SK-MEL-5 (cell line): Measurements from ENCODE around the gene PHOSPHO1. TPM values are rescaled to one million over a fixed set of nuclear protein-coding genes. Genes with fewer than 3 reads are reported as not detected.
A peak's percentile ranks its signal among the peaks of the same experiment; 100 is the strongest.

Experiments used
- DNase-seq: peaks from one replicate; pipeline ENCODE4 v3.0.0-alpha.2; 2016; ENCODE audit warnings: low read depth, low spot score
- in situ Hi-C: cut with HindIII; loops from 2 replicates; pipeline ENCODE4 v1.10.0; 2016; ENCODE audit warnings: low sequenced_read_pairs, high pct_unique_total_duplicates, low pct_unique_long_range_greater_than_20kb
- total RNA-seq: library from RNA; depleted of rRNA; stranded (reverse); fragments of >200 nt; shearing (Covaris generic); gene quantifications from 2 replicates; pipeline ENCODE4 v1.2.3, GENCODE V29; 2014

Gene PHOSPHO1
- total RNA-seq, 1 experiment from 2014 or later: 0.50 TPM

DNA sequence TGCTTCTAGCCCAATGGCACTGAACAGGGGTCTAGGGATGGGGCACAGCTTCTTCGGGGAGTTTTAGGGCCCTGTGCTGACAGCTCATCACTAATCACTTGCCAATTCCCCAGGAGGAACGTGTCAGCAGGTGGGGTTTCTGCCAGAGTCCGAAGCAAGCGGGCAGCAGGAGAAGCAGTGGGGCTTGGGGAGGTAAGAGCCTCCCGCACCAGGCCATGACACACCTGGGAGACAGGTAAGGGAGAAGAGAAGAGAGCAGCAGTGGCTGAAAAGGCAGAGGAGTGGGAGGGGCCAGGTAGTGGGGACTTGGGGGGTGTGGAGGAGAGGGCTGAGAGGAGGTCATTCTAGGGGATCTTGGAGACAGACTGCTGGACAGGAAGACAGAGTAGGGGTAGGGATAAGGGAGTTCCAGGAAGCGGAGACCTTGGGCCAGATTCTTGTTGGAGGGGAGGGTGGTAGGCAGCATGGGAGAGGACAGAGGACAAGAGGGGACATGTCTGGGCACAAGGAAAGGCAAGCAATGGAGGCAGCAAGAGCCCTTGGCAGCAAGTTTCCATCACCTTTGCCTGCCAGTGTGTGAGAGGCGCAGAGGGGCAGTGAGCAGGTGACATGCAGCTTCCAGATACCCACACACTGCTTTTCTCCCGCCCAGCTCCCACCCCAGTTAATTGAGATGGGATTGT is 4.9 kb downstream of the PHOSPHO1 start:
- DNase-seq: no peak
- in situ Hi-C loops: no loop called here

DNA sequence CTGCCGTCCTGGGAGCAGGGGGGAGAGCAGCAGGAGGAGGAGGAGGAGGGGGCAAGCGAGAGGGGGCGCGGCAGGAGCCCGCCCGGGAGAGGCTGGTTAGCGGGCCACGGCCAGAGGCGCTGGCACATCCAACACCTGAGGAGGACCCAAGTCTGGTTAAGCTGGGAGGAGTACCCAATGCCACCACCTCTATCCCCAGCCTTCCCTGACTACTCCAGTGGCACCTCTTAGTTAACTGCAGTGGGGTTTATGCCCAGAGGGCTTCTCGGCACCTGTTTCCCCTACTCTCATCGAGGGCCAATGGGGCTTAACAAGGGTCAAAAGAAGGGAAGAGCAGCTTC is 5.6 kb downstream of the PHOSPHO1 start:
- DNase-seq: no peak
- in situ Hi-C loops: no loop called here

DNA sequence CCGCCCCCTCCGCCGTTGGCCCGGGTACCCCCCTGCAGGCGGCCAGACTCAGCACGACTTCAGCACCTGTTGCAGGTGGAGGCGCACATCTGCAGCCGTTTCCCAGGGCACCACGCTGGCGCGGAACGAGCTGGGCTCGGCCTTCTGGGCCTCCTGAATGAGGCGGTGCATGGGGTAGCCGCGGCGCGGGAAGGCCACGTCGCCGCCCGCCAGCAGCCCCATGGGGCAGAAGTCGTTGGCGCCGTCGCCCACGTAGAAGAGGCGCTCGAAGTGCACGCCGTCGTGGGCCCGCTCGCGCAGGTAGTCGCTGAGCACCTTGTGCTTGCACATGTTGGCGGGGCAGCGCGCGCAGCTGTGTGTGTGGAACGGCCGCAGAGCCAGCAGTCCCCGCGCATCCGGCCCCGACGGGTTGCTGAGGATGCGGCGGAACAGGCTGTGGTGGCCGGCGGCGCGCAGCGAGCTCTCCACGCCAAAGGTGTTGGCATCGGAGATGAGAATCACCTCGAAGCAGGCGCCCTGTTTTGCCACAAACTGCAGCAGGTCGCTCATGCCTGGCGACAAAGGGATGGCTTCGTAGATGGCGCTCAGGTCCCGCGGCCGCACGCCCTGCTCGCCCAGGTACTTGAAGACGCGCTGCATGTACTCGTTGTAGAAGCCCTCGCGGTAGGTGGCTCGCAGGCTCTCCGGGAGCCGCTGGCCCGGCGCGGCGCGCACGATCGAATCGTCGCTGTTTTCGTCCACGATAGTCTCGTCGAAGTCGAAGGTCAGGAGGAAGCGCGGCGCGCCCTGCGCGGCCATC is 6.2 kb downstream of the PHOSPHO1 start:
- in situ Hi-C loops: no loop called here
- no peak for DNase-seq

DNA sequence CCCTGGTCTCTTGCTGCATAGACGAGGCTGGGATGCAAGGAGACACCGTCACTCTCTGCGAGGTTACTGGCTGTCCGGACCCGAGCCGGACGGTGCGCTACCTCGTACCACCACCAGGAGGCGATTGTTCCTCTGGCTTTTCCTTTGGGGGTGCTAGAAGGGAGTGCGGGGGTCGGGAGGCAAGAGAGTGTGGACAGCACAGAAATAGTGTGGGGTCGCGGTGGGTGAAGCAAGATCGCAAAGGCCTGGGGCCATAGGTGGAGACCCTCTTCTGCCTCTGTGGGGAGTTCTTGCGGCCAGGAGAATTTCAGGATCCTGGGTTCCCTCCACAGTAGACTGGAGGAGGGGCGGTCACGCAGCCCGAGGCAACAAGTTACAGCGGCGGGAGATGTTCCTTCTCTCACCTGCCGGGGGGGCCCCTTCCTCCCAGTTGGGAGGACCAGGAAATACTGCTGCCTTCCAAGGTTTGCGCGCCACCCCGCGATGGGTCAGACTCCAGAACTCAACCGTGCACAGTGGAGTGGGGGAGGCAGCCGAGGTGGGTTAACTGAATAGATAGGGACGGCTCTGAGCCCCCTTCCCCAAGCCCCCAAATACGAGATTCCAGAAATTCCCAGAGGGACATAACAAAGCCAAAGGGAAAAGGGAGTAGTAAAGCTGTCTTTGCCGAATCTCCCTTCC is 6.9 kb downstream of the PHOSPHO1 start:
- in situ Hi-C loops: no loop called here
- DNase-seq: peak; percentile 58

DNA sequence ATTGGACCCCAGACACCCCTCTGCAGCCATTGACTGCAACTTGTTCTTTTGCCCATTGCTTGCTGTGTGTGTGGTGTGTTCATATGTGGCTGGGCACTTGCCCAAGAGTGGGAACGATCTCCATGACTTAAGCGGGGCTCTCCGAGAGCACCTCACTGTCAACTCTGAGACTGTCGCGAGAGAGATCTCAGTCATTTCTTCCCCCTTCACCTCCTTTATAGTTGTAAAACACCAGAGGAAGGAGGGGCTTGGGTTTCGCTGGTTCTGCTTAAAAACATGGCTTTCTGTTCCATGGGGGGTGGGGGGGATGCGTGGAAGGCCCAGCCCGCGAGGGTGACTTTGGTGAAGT is 7.4 kb downstream of the PHOSPHO1 start:
- in situ Hi-C loops: no loop called here
- DNase-seq: no peak

DNA sequence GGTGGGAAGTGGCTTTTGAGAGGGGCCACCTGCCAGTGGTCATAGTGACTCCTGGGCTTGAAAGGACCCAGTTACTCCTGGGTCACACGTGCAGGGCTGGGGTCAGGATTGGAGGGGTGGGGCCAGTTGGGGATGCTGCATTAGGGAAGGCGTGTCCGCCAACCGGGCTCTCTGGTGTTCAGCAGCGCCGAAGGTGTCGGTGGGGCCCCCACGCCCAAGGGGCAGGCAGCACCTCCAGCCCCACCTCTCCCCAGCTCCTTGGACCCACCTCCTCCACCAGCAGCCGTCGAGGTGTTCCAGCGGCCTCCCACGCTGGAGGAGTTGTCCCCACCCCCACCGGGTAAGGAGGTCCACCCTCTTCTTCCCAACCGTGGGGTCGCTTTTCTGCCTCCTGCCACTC is 10.6 kb downstream of the PHOSPHO1 start:
- in situ Hi-C loops: no loop called here
- DNase-seq: no peak

DNA sequence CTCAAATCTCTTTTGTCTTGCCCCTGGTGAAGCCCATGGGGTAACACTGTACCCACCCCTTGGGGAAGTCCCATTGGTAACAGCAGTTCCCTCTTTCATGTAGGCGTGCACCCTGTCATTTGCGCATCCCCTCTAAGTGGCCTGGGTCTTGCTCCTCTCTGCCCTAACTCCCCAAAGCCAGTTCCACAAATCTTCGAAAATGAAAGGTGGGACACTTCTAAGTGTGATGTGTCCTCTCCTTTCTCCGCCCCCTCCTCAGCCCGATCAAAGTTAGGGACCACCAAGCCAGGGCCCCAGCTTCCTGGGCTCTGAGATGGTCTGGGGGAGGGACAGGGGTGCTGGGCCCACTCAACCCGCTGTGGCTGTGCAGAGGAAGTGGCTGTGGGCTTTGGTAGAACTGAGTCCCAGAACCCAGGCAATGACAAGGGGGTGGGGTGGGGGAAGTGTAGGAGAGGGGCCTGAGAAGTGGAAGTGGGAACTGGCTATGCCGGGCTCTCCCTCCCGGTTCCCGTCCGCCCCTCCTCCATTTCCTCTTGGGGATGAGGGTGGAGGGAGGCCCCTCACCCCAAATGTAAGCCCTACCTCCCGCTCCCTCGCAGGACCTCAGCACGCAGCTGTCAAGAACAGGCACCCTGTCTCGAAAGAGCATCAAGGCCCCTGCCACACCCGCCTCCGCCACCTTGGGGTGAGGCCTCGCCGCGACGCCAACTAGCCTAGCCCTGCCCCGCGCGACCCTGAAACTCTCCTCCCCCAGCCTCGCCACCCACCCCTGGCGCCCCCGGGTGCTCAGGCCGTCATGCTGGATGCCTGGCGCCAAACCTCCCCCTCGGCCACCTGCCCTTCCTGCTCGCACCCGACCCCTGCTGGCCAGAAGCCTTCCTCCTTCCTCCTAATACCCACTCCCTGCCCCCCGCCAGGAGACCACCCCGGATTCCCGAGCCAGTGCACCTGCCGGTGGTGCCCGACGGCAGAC is 11.4 kb downstream of the PHOSPHO1 start:
- peak; percentile 13 for DNase-seq
- in situ Hi-C loops: no loop called here

DNA sequence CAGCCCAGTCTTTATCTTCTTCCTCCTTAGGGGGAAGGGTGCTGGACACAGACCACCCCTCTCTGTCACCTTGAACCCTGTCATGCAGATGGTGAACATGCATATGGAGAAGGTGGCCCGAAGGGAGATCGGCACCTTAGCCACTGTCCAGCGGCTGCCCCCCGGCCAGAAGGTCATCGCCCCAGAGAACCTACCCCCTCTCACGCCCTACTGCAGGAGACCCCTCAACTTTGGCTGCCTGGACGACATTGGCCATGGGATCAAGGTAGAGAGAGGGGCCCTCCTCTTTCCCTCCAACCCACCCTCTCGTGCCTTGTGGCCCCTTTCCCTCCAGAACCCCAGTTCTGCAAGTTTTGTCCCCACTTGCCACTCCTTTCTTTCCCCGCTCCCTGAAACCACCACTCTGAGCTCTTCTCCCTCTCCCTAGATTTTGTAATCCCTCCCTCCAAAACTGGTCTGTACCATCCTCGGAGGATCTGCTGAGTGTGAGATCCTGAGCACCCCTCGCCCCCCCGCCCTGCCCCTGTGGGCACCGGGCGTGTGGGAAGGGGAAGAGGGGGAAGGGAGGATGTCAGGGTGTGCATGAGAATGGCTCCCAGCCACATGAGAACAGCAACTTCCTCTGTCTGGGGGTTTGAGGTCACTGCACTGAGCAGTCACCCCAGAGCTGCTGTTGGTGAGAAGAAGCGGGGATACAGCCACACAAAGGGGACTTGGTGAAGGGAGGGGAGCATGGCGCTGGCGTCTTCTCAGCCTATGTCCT is 12.8 kb downstream of the PHOSPHO1 start:
- no peak for DNase-seq
- in situ Hi-C loops: no loop called here

DNA sequence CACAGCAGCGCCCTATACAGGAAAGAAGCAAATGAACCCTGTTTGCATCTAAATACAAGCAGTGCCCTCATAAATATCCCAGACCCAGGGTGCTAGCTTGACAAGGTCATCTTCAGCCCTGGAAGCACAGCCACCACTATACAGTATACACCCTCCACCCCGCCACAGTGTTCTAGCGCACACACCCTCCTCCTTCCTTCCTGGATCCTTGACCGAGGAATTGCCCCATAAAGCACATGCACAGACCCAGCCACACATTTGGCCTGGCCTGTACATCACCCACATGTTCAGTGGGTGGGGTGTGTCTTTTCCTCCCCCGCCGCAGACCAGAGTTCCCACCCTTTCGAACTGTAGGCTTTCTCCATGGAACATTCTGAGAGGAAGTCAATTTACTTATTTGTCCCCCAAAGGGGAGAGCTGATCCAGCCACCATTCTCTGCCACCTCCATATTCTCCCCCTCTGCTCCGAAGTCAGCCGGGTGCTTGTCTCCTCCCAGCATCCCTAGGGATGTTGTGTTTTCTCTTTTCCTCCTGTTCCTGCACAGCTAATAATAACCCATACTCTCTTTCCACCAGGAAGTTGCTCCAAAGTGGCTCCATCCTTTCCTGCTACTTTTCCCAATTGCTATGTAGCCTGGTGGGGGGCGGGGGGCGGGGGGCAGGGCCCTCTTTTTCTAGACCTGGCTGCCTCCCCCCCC is 13.5 kb downstream of the PHOSPHO1 start:
- in situ Hi-C loops: no loop called here
- DNase-seq: no peak

DNA sequence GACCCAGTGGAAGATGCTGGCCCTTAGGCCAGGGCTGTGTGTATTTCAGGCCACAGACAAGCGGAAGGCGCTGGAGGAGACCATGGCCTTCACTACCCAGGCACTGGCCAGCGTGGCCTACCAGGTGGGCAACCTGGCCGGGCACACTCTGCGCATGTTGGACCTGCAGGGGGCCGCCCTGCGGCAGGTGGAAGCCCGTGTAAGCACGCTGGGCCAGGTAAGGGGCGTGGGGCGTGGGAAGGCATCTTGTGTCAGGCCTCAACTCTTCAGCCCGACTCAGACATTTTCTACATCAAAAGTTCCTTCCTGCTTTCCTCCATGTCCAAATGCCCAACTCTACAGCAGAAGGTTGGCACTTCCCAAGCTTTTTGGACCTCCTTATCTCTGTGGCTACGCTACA is 14.1 kb downstream of the PHOSPHO1 start:
- in situ Hi-C loops: no loop called here
- no peak for DNase-seq

DNA sequence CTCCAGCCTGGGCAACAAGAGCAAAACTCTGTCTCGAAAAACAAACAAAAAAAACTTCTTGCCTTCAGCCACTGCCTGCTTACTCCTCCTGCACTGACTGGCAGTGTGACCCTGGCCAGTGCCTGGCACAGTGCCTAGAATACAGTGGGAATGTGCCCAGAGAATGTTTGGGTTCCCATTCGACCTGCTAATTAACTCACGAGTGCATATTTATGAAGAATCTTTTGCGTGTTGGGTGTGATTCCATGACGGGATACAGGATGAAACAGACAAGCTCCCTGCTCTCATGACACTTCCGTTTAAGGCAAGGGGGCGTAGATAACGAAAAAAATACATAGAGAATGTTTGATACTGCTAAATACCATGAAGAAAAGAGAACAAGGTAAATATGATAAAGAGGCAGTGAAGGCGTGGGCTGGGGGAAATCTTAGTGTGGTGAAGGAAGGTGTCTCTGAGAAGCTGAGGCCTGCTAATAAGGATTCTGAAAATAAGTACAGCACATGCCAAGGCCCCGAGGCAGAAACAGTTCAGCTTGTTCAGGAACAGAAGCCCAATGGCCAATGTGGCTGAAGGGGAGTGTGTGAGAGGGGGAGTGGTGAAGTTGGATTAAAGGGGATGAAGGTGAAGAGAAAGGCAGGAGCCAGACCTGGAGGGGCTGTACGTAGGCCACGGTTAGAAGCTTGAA is 15.8 kb downstream of the PHOSPHO1 start:
- no peak for DNase-seq
- in situ Hi-C loops: no loop called here

DNA sequence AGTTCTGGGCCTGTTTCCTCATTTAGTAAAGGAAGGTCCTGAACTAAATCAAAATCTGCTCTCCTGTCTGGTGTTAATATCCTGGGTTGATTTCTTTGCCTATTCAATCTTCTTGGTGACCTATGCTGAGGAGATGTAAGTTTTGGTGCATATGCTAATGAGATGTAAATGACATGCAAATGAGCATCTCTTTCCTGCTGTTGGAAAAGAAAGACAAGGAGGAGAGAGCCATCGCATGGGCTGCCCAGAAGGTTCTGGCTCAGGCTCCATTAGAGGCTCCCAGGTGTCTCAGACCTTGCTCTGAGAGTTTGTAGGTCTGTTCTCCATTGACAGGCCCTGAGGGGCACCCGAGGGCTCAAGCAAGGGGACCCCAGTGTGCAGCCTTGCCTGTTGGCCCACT is 16.7 kb downstream of the PHOSPHO1 start:
- in situ Hi-C loops: no loop called here
- DNase-seq: no peak

DNA sequence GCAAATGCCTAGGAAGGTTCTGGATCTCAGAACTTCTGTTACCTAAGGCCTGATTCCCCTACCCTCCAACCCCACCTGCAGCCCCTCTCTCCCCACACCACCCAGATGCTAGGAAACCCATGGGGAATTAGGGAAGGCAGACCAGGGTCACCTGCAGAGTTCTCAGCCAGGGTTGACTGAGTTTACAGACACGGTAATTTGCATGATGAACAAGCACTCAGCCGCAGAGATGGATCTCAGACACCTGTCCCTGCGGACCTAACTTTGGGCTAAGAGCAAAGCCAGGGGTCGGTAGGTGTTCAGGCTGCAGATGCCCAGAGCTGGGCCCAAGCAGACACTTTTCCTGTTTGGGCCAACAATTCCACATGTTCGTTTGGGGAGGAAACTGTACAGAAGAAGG is 17.2 kb downstream of the PHOSPHO1 start:
- in situ Hi-C loops: no loop called here
- no peak for DNase-seq

DNA sequence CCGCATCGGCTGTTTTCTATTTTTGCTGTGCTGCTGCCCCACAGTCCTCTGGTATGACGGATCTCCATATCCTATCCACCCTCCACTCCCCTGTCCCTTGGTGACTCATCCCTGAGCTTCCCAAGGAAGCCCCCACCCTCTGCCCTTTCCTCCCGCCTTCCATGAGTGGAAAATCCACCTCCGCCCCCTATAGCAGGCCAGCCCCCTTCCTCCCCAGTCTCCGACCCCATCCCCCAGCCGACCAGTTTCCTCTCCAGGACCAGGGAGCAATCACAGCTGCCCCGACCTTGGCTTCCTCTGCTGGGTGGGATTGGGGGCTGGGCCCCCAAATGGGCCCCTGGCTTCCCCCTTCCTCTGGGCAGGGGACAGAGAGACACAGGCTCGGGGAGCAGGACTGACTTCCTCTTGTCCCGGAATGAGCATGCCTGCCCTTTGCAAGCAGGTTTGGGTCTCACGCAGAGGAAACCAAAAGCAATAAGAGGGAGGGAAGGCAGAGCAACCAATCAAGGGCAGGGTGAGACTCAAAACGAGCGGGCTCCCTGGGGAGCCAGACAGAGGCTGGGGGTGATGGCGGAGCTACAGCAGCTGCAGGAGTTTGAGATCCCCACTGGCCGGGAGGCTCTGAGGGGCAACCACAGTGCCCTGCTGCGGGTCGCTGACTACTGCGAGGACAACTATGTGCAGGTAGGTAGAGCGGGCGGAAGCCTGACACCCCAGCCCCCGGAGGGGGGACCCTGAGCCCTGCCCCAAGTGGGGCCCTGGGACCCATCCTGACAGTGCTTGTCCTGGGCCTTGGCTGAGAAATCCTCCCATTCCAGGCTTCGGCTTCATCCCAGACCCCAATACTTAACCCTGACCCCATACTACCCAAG is 20.2 kb downstream of the PHOSPHO1 start, which contains the start of the genes ABI3 and GNGT2:
Gene ABI3, plus strand, starts transcription at position 550 of the 872 bp plus-strand sequence. Its CDS starts 18 bp downstream, at position 568.
Gene GNGT2, minus strand, starts transcription at position 417 of the 872 bp plus-strand sequence. CDS start 3,152 bp downstream, outside the sequence.
- no peak for DNase-seq
- in situ Hi-C loops: no loop called here

DNA sequence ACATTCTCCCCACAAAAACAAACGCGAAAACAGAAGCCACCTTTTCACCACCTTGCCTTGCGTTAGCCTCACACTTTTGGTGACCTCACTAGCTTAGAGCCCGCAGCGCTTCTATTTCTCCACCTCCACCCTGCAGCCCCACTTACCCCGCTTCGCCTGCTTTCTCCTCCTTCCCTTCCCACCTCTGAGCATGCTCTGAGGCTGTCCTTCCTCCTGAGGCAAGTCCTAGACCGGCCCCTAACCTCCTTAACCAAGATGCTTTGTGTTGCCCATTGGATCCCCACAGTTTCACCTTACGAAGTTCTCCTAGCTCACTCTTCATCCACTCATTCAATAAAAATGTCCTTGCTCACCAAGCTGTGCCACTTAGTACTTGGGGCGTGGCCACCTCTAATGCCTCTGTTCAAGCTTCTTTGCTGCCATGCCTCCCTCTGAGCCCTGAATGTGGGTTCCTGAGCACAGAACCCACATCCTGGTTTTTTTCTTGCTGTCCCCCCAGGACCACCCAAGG is 21.5 kb downstream of the PHOSPHO1 start:
- in situ Hi-C loops: no loop called here
- no peak for DNase-seq
